H1 (cell line): ENCODE measurements around the gene MST1R. TPM values are rescaled to one million over a fixed set of nuclear protein-coding genes. Genes with fewer than 3 reads are reported as not detected.

ENCODE experiments used
- CTCF ChIA-PET: fragments of 300-600 bp; sonication (Branson Sonifier 250); formaldehyde crosslinking; loops from one replicate; lab custom pipeline; 2021; ENCODE audit not compliant: partially characterized antibody; lab: Charles Lee
- POLR2A ChIA-PET: fragments of 300-600 bp; sonication (Branson Sonifier 250); formaldehyde crosslinking; loops from one replicate; lab custom pipeline; 2021; ENCODE audit warnings: inconsistent platforms; ENCODE audit not compliant: partially characterized antibody; lab: Charles Lee
- DNase-seq, 2 experiments: peaks; one replicate each; pipeline versions ENCODE4 v3.0.0 to v3.0.0-alpha.2; 2010 to 2022; ENCODE audit warnings: low spot score in 2 of 2, low read depth in 1 of 2, mixed read lengths in 1 of 2
- FAIRE-seq: peaks from 2 replicates; lab custom pipeline; 2011; peaks lifted over from hg19 to GRCh38; lab: Jason Lieb, UNC
- H2AFZ ChIP-seq: 2 replicates; pipeline ENCODE4 v1.8.1; 2012; ENCODE audit warnings: low read length, inconsistent platforms
- H2AK5ac ChIP-seq: 2 replicates; pipeline ENCODE4 v1.6.1; 2013; ENCODE audit warnings: low read depth, low read length
- H2BK120ac ChIP-seq: replicated peaks from 2 replicates; pipeline ENCODE3; 2013; ENCODE audit warnings: low read depth, low read length, inconsistent platforms
- H2BK12ac ChIP-seq: 2 replicates; pipeline ENCODE4 v1.6.1; 2013; ENCODE audit warnings: low read depth, low read length
- H2BK15ac ChIP-seq: 2 replicates; pipeline ENCODE4 v1.6.1; 2013; ENCODE audit warnings: low read length
- H2BK20ac ChIP-seq: 2 replicates; pipeline ENCODE4 v1.6.1; 2013; ENCODE audit warnings: low read length
- H2BK5ac ChIP-seq: 2 replicates; pipeline ENCODE4 v1.6.1; 2013; ENCODE audit warnings: low read depth, low read length
- H3K14ac ChIP-seq: 2 replicates; pipeline ENCODE4 v1.6.1; 2013; ENCODE audit warnings: inconsistent platforms; ENCODE audit not compliant: insufficient read length
- H3K18ac ChIP-seq: 2 replicates; pipeline ENCODE4 v1.6.1; 2013; ENCODE audit warnings: low read length; ENCODE audit errors: extremely low read depth
- H3K23ac ChIP-seq: 2 replicates; pipeline ENCODE4 v1.6.1; 2013; ENCODE audit warnings: inconsistent platforms; ENCODE audit not compliant: insufficient read length
- H3K23me2 ChIP-seq: 2 replicates; pipeline ENCODE4 v1.6.1; 2013; ENCODE audit warnings: low read depth, low read length
- H3K27ac ChIP-seq: 2 replicates; pipeline ENCODE4 v1.6.1; 2011; ENCODE audit warnings: low read depth, low read length, inconsistent platforms
- H3K27me3 ChIP-seq, 4 experiments: replicated peaks in 1 of 4; 1 replicate in 1 of 4; 2 replicates in 3 of 4; pipeline versions ENCODE4 v1.6.1 to v1.8.1; 2011 to 2013; ENCODE audit warnings: low read length in 3 of 4, mild to moderate bottlenecking in 3 of 4, inconsistent platforms in 2 of 4, mixed read lengths in 2 of 4, moderate library complexity in 1 of 4; ENCODE audit not compliant: control insufficient read depth in 3 of 4, insufficient read depth in 3 of 4; ENCODE audit errors: extremely low read depth in 1 of 4
- H3K36me3 ChIP-seq, 4 experiments: 2 replicates each; pipeline versions ENCODE4 v1.6.1 to v1.8.1; 2011 to 2013; ENCODE audit warnings: mild to moderate bottlenecking in 4 of 4, low read length in 3 of 4, moderate library complexity in 2 of 4, control low read depth in 1 of 4, inconsistent platforms in 1 of 4; ENCODE audit not compliant: insufficient read depth in 4 of 4, control insufficient read depth in 2 of 4
- H3K4ac ChIP-seq: replicated peaks from 2 replicates; pipeline ENCODE3; 2013; ENCODE audit warnings: low read length, low read depth, mixed read lengths, inconsistent platforms; ENCODE audit not compliant: insufficient read length
- H3K4me1 ChIP-seq, 4 experiments: replicated peaks in 1 of 4; 1 replicate in 1 of 4; 2 replicates in 3 of 4; pipeline versions ENCODE4 v1.6.1 to v1.8.1; 2011 to 2013; ENCODE audit warnings: low read length in 3 of 4, inconsistent platforms in 2 of 4, mixed read lengths in 1 of 4; ENCODE audit not compliant: insufficient read depth in 4 of 4, control insufficient read depth in 3 of 4
- H3K4me2 ChIP-seq, 2 experiments: 2 replicates each; pipeline versions ENCODE4 v1.6.1 to v1.8.1; 2011 to 2013; ENCODE audit warnings: low read depth in 2 of 2, low read length in 2 of 2, control low read depth in 1 of 2, inconsistent platforms in 1 of 2, mild to moderate bottlenecking in 1 of 2; ENCODE audit not compliant: insufficient read depth in 1 of 2
- H3K4me3 ChIP-seq, 4 experiments: fragments of 200-600, 300-600 bp in 1 of 4; sonication (generic), shearing (Covaris generic), sonication (Bioruptor Twin) in 1 of 4; 2 replicates each; pipeline versions ENCODE4 v1.5.1 to v1.8.1; 2011 to 2016; ENCODE audit warnings: low read length in 4 of 4, low read depth in 3 of 4, control low read depth in 2 of 4, inconsistent platforms in 2 of 4, mild to moderate bottlenecking in 2 of 4, mixed read lengths in 1 of 4, moderate library complexity in 1 of 4; ENCODE audit not compliant: insufficient read depth in 2 of 4; ENCODE audit errors: extremely low read depth in 1 of 4
- H3K56ac ChIP-seq: replicated peaks from 2 replicates; pipeline ENCODE3; 2013; ENCODE audit warnings: low read depth, mild to moderate bottlenecking, mixed read lengths, low read length, inconsistent platforms; ENCODE audit not compliant: insufficient read length
- H3K79me1 ChIP-seq: 2 replicates; pipeline ENCODE4 v1.6.1; 2013; ENCODE audit warnings: low read depth, low read length, control low read depth
- H3K79me2 ChIP-seq, 2 experiments: 2 replicates each; pipeline versions ENCODE4 v1.6.1 to v1.8.1; 2012 to 2013; ENCODE audit warnings: low read length in 2 of 2, mild to moderate bottlenecking in 2 of 2, inconsistent platforms in 1 of 2; ENCODE audit not compliant: insufficient read depth in 2 of 2, control insufficient read depth in 1 of 2
- H3K9ac ChIP-seq, 4 experiments: replicated peaks in 1 of 4; 1 replicate in 1 of 4; 2 replicates in 3 of 4; pipeline versions ENCODE4 v1.6.1 to v1.8.1; 2011 to 2013; ENCODE audit warnings: low read depth in 3 of 4, low read length in 3 of 4, control low read depth in 2 of 4, mild to moderate bottlenecking in 2 of 4, moderate library complexity in 2 of 4, inconsistent platforms in 1 of 4; ENCODE audit errors: extremely low read depth in 1 of 4
- H3K9me3 ChIP-seq, 2 experiments: 2 replicates each; pipeline versions ENCODE4 v1.6.1 to v1.8.1; 2012 to 2013; ENCODE audit warnings: mild to moderate bottlenecking in 2 of 2, moderate library complexity in 2 of 2, control low read depth in 1 of 2, inconsistent platforms in 1 of 2, low read depth in 1 of 2, low read length in 1 of 2, mixed read lengths in 1 of 2; ENCODE audit not compliant: insufficient read depth in 2 of 2
- H4K20me1 ChIP-seq, 2 experiments: replicated peaks in 1 of 2; 2 replicates each; pipeline versions ENCODE3 to v1.8.1; 2011 to 2013; ENCODE audit warnings: inconsistent platforms in 2 of 2, low read length in 2 of 2, mild to moderate bottlenecking in 1 of 2; ENCODE audit not compliant: insufficient read depth in 2 of 2, control insufficient read depth in 1 of 2
- H4K5ac ChIP-seq: 2 replicates; pipeline ENCODE4 v1.6.1; 2013; ENCODE audit warnings: low read length, low read depth, mixed read lengths, inconsistent platforms; ENCODE audit not compliant: insufficient read length
- H4K8ac ChIP-seq: 2 replicates; pipeline ENCODE4 v1.8.0; 2013; ENCODE audit warnings: mild to moderate bottlenecking, moderate library complexity, low read length, inconsistent platforms; ENCODE audit not compliant: insufficient read depth; ENCODE audit errors: extremely low read depth
- H4K91ac ChIP-seq: replicated peaks from 2 replicates; pipeline ENCODE3; 2013; ENCODE audit warnings: low read length, mixed read lengths, inconsistent platforms; ENCODE audit not compliant: insufficient read length
- JUN ChIP-seq: IDR thresholded peaks from 2 replicates; pipeline ENCODE4 v1.6.1; 2011; ENCODE audit warnings: low read depth, mild to moderate bottlenecking, improper control_type of control experiment, low read length
- KDM4A ChIP-seq: IDR thresholded peaks from one replicate; pipeline ENCODE4 v1.7.1; 2012; ENCODE audit warnings: low read depth, mild to moderate bottlenecking, moderate library complexity, low read length, inconsistent platforms; ENCODE audit not compliant: severe bottlenecking
- MAFK ChIP-seq: IDR thresholded peaks from 2 replicates; pipeline ENCODE4 v1.6.1; 2012; ENCODE audit warnings: low read depth, mild to moderate bottlenecking, improper control_type of control experiment, low read length
- SAP30 ChIP-seq: fragments of 300-600 bp; sonication (generic); IDR thresholded peaks from 2 replicates; pipeline ENCODE4 v1.7.1; 2012; ENCODE audit warnings: low read length, moderate library complexity, mild to moderate bottlenecking, inconsistent platforms; ENCODE audit not compliant: insufficient read depth, insufficient replicate concordance
- WGBS, 2 experiments: shearing (Covaris generic) in 1 of 2; methylation state at CpG; one replicate each; pipeline versions ENCODE4 v1.1.6 to v1.1.7; 2013 to 2015; ENCODE audit warnings: low lambda C conversion rate in 2 of 2, mixed read lengths in 2 of 2, inconsistent platforms in 1 of 2, low coverage in 1 of 2, missing lambda C conversion rate in 1 of 2; ENCODE audit not compliant: insufficient replicate concordance in 2 of 2, insufficient coverage in 1 of 2, insufficient read length in 1 of 2; ENCODE audit errors: extremely low coverage in 1 of 2, missing lambda C conversion rate in 1 of 2; 5-methylcytosine and 5-hydroxymethylcytosine counted together
- polyA plus RNA-seq, 7 experiments: library from polyadenylated mRNA; depleted of rRNA in 3 of 7; stranded (reverse) in 5 of 7; unstranded in 2 of 7; fragments of >200 nt in 5 of 7; fragments of 200-250 nt in 2 of 7; gene quantifications; 1 replicate in 5 of 7; 2 replicates in 1 of 7; 4 replicates in 1 of 7; pipeline versions ENCODE4 v1.2.1 to v1.2.3, GENCODE V29; 2011 to 2013; ENCODE audit warnings: missing spikeins in 2 of 7, mixed read lengths in 2 of 7
- total RNA-seq: library from RNA; stranded (reverse); fragmentation: NEBNext Ultra II Directional; extraction: Animal tissue kit (Norgen Biotek cat#: 25700); gene quantifications from 2 replicates; pipeline ENCODE4 v1.2.1, GENCODE V29; 2021
- TF ChIP-seq, protein P1 (sequence below): IDR thresholded peaks from 2 replicates; pipeline ENCODE4 v1.6.1; 2012; ENCODE audit warnings: inconsistent platforms

MST1R gene
- total and polyA plus RNA-seq, 2 of the 8 experiments (the other 6 are each of a cell fraction or from before 2014, with no cell fraction given): 4.8 to 7.6 TPM

DNA sequence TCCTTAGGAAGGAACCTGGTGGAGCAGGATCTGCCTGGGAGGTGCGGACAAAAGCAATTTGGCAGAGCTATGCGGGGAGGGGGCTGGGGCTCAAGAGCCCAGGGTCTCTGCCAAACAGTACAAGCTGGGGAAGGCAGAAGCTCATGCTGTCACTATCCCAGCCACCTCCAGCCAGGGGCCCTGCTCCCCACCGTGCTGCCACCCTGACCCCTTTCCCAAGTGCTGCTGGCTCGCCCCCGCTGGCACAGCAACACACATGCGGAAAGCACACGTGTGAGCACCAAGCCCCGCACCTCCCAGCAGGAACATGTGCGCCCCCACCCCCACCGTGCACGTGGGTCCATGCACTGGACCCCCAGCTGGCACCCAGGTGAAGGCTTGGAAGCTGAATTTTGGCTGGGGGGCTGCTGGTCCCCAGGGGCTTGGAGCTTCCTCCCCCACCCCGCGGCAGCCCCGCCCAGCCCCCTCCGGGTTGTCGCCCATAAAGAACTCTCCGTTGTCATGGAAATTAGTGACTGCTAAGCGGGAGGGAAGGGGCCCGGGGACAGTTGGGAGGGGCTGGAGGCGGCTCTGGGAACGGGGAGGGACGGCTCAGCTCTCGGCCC lies 34.7 kb downstream of the MST1R start:
- H3K9ac ChIP-seq: peak overlapping the region in 2 of 4 experiments; percentile 25 to 63; a peak in 5 of 7 replicates
- H3K23me2 ChIP-seq: peaks cover 13% of the 10 kb centered on the region; the same call in 1 of the 2 replicates
- H4K20me1 ChIP-seq: peaks cover 12 to 19% of the 10 kb centered on the region in 2 experiments
- H3K79me2 ChIP-seq: peaks cover 3 to 48% of the 10 kb centered on the region in 2 experiments; a peak in 3 of 4 replicates
- H3K27me3 ChIP-seq: peaks cover 0 to 5% (median 3%) of the 10 kb centered on the region in 4 experiments; a peak in 2 of 7 replicates
- H3K56ac ChIP-seq: peak overlapping the region; percentile 75
- H4K8ac ChIP-seq: 0 out of 2 replicates have a peak overlapping the region, but pooled peaks have one; percentile 83
- H2BK5ac ChIP-seq: peak overlapping the region; percentile 95; the same call in 1 of the 2 replicates
- peak overlapping the region; percentile 47; the same call in 1 of the 2 replicates for H2AK5ac ChIP-seq
- 4% methylated on average over 11 of the region's 23 CpGs; no CpG with 5 or more reads in 1 of the 2 experiments for WGBS, 2 experiments
- H3K27ac ChIP-seq: no peak overlapping the region; the same call in 1 of the 2 replicates
- no peak overlapping the region for H3K23ac ChIP-seq
- FAIRE-seq: no peak
- CTCF ChIA-PET: interaction anchor here (0.6 to 11.7 kb wide), 7 partner anchors 12 to 134 kb away, joined by 3 to 89 read pairs (median 17); partner anchors contain the start of gene TRAIP
- H3K14ac ChIP-seq: no peak overlapping the region
- H2BK120ac ChIP-seq: no peak overlapping the region
- H3K79me1 ChIP-seq: peaks cover 22% of the 10 kb centered on the region
- peaks cover 11 to 47% (median 32%) of the 10 kb centered on the region in 4 experiments for H3K4me1 ChIP-seq
- DNase-seq: peak in 1 of 2 experiments; percentile 76
- H3K4me3 ChIP-seq: peak overlapping the region; percentile 64 to 74 (median 68)
- H2BK15ac ChIP-seq: peak overlapping the region; percentile 81; the same call in 1 of the 2 replicates
- H3K4ac ChIP-seq: peak overlapping the region; percentile 95
- TF ChIP-seq JUN (no peak), KDM4A (peak; percentile 27), MAFK (no peak), SAP30 (peak; percentile 81)
- TF ChIP-seq, protein P1, sequence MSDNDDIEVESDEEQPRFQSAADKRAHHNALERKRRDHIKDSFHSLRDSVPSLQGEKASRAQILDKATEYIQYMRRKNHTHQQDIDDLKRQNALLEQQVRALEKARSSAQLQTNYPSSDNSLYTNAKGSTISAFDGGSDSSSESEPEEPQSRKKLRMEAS: peak; percentile 96
- H3K9me3 ChIP-seq: no peaks in the 10 kb centered on the region
- H2BK20ac ChIP-seq: peak overlapping the region; percentile 23; the same call in 1 of the 2 replicates
- H3K4me2 ChIP-seq: peak overlapping the region; percentile 94
- H4K91ac ChIP-seq: peak overlapping the region; percentile 98
- H3K18ac ChIP-seq: peak overlapping the region; percentile 34; the same call in 1 of the 2 replicates
- peak overlapping the region; percentile 57 for H4K5ac ChIP-seq
- POLR2A ChIA-PET: interaction anchor here (0.8 to 14.0 kb wide), 9 partner anchors 12 to 83 kb away, joined by 3 to 149 read pairs (median 3); partner anchors contain the start of genes IP6K1, MST1R and TRAIP
- H2BK12ac ChIP-seq: peak overlapping the region; percentile 22; the same call in 1 of the 2 replicates
- no peaks in the 10 kb centered on the region for H3K36me3 ChIP-seq
- no peak overlapping the region for H2AFZ ChIP-seq
